Fibroblast of lung (primary cell): ENCODE measurements around the gene DNAJC3.

ENCODE experiments used
- EZH2 ChIP-seq: IDR thresholded peaks from 2 replicates; pipeline ENCODE4 v1.5.1; 2012; ENCODE audit warnings: low read length, control low read depth, mild to moderate bottlenecking; ENCODE audit errors: missing control alignments
- TF ChIP-seq, protein P1 (sequence below), 2 donors: IDR thresholded peaks in 1 of 2; conservative IDR thresholded peaks in 1 of 2; 1 replicate in 1 of 2; 2 replicates in 1 of 2; pipeline ENCODE4 v1.5.1; 2011 to 2012; ENCODE audit warnings: low read length in 2 of 2, control low read depth in 1 of 2, inconsistent platforms in 1 of 2, low read depth in 1 of 2, mild to moderate bottlenecking in 1 of 2

DNA sequence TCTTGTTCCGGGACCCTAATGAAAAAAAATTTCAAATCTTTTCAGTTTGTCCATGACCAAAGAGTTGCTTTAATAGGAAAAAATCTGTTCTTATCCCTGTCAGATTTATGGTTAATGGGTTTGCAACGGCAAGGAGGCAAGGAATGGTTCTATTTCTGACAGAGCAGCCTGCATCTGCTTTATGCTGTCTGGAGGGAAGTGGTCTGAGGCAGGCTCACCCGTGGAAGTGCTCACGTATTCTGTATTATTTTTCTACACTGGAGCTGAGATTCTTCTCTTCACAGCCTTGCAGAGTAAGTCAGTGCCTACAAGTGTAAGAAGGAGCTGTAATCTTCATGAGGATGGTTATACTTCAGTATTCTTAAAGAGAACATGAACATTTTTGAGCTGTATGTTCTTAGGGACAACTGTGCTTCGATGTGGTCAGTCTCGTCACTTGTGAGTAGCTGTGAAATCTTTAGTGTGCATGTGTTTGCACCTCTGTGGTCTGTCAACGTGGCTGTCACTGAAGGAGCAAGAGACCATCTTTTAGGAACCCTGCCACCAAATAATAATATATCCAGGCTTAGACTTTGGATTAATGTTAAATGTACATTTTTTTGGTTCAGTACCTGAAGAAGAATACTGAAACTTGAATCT is 114.3 kb downstream of the DNAJC3 start:
- TF ChIP-seq, protein P1, sequence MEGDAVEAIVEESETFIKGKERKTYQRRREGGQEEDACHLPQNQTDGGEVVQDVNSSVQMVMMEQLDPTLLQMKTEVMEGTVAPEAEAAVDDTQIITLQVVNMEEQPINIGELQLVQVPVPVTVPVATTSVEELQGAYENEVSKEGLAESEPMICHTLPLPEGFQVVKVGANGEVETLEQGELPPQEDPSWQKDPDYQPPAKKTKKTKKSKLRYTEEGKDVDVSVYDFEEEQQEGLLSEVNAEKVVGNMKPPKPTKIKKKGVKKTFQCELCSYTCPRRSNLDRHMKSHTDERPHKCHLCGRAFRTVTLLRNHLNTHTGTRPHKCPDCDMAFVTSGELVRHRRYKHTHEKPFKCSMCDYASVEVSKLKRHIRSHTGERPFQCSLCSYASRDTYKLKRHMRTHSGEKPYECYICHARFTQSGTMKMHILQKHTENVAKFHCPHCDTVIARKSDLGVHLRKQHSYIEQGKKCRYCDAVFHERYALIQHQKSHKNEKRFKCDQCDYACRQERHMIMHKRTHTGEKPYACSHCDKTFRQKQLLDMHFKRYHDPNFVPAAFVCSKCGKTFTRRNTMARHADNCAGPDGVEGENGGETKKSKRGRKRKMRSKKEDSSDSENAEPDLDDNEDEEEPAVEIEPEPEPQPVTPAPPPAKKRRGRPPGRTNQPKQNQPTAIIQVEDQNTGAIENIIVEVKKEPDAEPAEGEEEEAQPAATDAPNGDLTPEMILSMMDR (conservative IDR thresholded peaks at IDR 0.05 in 1 of 2, IDR thresholded peaks at IDR 0.05 in 1 of 2; ENCODE audit: low read depth in 1 of 2, low read length in 2 of 2) = no peak
- TF ChIP-seq EZH2 = no peak
